Measurements from ENCODE around the gene KCTD1. TPM values are rescaled to one million over a fixed set of nuclear protein-coding genes. Genes with fewer than 3 reads are reported as not detected.

The KCTD1 gene
- polyA plus RNA-seq, 3 donors, result 0.40 TPM; not detected in 2

DNA sequence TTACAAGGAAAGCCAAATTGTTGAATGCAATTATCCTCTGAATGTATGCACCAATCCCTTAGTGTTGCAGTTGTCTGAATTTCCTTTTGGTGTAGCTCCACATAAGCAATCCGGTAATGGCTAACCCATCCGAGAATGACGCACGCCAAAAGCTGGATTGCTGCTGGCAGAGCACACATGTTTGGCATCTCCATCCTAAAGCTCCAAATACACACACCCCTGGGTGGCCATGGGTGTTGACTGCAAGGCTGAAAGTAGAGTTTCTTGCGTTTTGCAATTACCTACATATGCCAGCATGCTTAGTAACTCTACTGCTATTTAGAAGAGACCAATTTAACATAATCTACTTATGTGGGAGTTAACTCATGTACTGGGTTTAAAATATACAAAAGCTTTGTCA lies 53.1 kb downstream of the KCTD1 start:
- no peak overlapping the region for H3K9ac ChIP-seq (ENCODE audit: insufficient read depth, low read length, poor library complexity, severe bottlenecking)
- H2AFZ ChIP-seq (ENCODE audit: insufficient read depth, low read depth, low read length, poor library complexity, severe bottlenecking), result no peak overlapping the region
- H3K4me2 ChIP-seq (replicated peaks; ENCODE audit: extremely low read depth, low read length, poor library complexity, severe bottlenecking), result no peak overlapping the region
- no CpG with 5 or more reads among the region's 5 CpGs for WGBS (ENCODE audit: insufficient coverage)
- peaks cover 0 to 2% (median 0%) of the 10 kb centered on the region in 7 donors for H3K9me3 Mint-ChIP-seq
- H3K36me3 ChIP-seq (replicated peaks in 1 of 2; ENCODE audit: control insufficient read depth in 1 of 2, insufficient read depth in 2 of 2, low read length in 2 of 2), result no peaks in the 10 kb centered on the region
- DNase-seq, result no peak
- H3K4me1 Mint-ChIP-seq, result no peaks in the 10 kb centered on the region
- no peak overlapping the region for H3K27ac ChIP-seq (ENCODE audit: low read depth in 1 of 2, low read length in 2 of 2)
- intact Hi-C loops (cut with micrococcal nuclease), result no loop called here
- H4K20me1 ChIP-seq (ENCODE audit: insufficient read depth, low read length), result no peaks in the 10 kb centered on the region
- no peaks in the 10 kb centered on the region for H3K27me3 ChIP-seq (ENCODE audit: control insufficient read depth in 2 of 2, insufficient read depth in 2 of 2, low read length in 2 of 2)
- H3K4me1 ChIP-seq (ENCODE audit: control insufficient read depth in 1 of 2, insufficient read depth in 2 of 2, low read length in 2 of 2), result no peaks in the 10 kb centered on the region
- no peaks in the 10 kb centered on the region for H3K79me2 ChIP-seq (ENCODE audit: insufficient read depth, low read length)
- no peak overlapping the region for H3K27ac Mint-ChIP-seq
- TF ChIP-seq, protein P1, sequence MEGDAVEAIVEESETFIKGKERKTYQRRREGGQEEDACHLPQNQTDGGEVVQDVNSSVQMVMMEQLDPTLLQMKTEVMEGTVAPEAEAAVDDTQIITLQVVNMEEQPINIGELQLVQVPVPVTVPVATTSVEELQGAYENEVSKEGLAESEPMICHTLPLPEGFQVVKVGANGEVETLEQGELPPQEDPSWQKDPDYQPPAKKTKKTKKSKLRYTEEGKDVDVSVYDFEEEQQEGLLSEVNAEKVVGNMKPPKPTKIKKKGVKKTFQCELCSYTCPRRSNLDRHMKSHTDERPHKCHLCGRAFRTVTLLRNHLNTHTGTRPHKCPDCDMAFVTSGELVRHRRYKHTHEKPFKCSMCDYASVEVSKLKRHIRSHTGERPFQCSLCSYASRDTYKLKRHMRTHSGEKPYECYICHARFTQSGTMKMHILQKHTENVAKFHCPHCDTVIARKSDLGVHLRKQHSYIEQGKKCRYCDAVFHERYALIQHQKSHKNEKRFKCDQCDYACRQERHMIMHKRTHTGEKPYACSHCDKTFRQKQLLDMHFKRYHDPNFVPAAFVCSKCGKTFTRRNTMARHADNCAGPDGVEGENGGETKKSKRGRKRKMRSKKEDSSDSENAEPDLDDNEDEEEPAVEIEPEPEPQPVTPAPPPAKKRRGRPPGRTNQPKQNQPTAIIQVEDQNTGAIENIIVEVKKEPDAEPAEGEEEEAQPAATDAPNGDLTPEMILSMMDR (IDR thresholded peaks at IDR 0.05), result no peak
- H3K27me3 Mint-ChIP-seq (ENCODE audit: low read depth in 3 of 3), result peaks cover 0 to 2% (median 2%) of the 10 kb centered on the region in 3 donors
- no peaks in the 10 kb centered on the region for H3K9me3 ChIP-seq (replicated peaks in 1 of 2; ENCODE audit: control insufficient read depth in 1 of 2, insufficient read depth in 1 of 2, low read length in 2 of 2)
- no peak overlapping the region for H3K4me3 Mint-ChIP-seq
- H3K36me3 Mint-ChIP-seq, result no peaks in the 10 kb centered on the region
- no peak overlapping the region for H3K4me3 ChIP-seq (replicated peaks in 1 of 3; ENCODE audit: low read depth in 2 of 3, low read length in 3 of 3)

DNA sequence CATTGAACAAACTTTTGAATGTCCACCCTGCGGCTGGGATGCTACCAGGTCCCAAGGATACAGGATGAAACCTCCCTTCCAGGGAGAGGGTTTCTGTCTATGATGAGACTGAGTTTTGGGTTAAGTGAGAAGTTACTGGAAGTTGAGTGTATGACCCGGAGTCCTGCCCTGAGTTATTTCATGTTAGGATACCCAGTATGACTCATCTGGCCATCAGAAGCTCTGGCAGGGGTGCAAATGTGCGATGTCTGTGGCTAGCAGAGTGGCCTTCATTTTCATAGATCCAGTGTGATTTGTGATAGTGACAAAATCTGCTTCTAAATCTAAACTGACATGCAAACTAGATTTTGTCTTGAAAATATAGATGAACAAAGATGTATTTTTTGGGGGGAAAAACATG lies 55.3 kb downstream of the KCTD1 start:
- Mint-ChIP-seq H3K4me3 (no peak overlapping the region), H3K27ac (no peak overlapping the region), H3K9me3 (peaks cover 0 to 2% (median 0%) of the 10 kb centered on the region in 7 donors), H3K36me3 (no peaks in the 10 kb centered on the region), H3K4me1 (no peaks in the 10 kb centered on the region), H3K27me3 (ENCODE audit: low read depth in 3 of 3) (peaks cover 0 to 2% (median under 1%) of the 10 kb centered on the region in 3 donors)
- intact Hi-C loops (cut with micrococcal nuclease), result no loop called here
- Histone ChIP-seq H3K9me3 (replicated peaks in 1 of 2; ENCODE audit: control insufficient read depth in 1 of 2, insufficient read depth in 1 of 2, low read length in 2 of 2) (no peaks in the 10 kb centered on the region), H4K20me1 (ENCODE audit: insufficient read depth, low read length) (no peaks in the 10 kb centered on the region), H3K4me1 (ENCODE audit: control insufficient read depth in 1 of 2, insufficient read depth in 2 of 2, low read length in 2 of 2) (no peaks in the 10 kb centered on the region), H3K4me2 (replicated peaks; ENCODE audit: extremely low read depth, low read length, poor library complexity, severe bottlenecking) (no peak overlapping the region), H3K27ac (ENCODE audit: low read depth in 1 of 2, low read length in 2 of 2) (no peak overlapping the region), H3K36me3 (replicated peaks in 1 of 2; ENCODE audit: control insufficient read depth in 1 of 2, insufficient read depth in 2 of 2, low read length in 2 of 2) (no peaks in the 10 kb centered on the region), H3K79me2 (ENCODE audit: insufficient read depth, low read length) (no peaks in the 10 kb centered on the region), H3K27me3 (ENCODE audit: control insufficient read depth in 2 of 2, insufficient read depth in 2 of 2, low read length in 2 of 2) (no peaks in the 10 kb centered on the region), H3K4me3 (replicated peaks in 1 of 3; ENCODE audit: low read depth in 2 of 3, low read length in 3 of 3) (no peak overlapping the region), H3K9ac (ENCODE audit: insufficient read depth, low read length, poor library complexity, severe bottlenecking) (no peak overlapping the region), H2AFZ (ENCODE audit: insufficient read depth, low read depth, low read length, poor library complexity, severe bottlenecking) (no peak overlapping the region)
- DNase-seq, result no peak
- TF ChIP-seq, protein P1 (IDR thresholded peaks at IDR 0.05), result no peak
- WGBS (ENCODE audit: insufficient coverage), result 100% methylated on average over 1 of the region's 3 CpGs

All from CD14-positive monocyte (primary cell).